Fibroblast of mammary gland (primary cell): Measurements from ENCODE around the gene DPEP2.

Source experiments
- DNase-seq: peaks from one replicate; pipeline ENCODE4 v3.0.0-alpha.2; 2010; ENCODE audit warnings: low read depth
- H3K4me3 ChIP-seq: 2 replicates; pipeline ENCODE4 v1.5.1; 2011; ENCODE audit warnings: low read depth, mild to moderate bottlenecking, low read length, moderate library complexity; ENCODE audit not compliant: control insufficient read depth
- TF ChIP-seq, protein P1 (sequence below): conservative IDR thresholded peaks from 2 replicates; pipeline ENCODE4 v1.5.1; 2011; ENCODE audit warnings: low read depth, low read length, inconsistent platforms; ENCODE audit not compliant: control insufficient read depth, insufficient read depth

The DPEP2 gene

GRCh38 chr16:67993207-67994039 is 5.9 kb downstream of the DPEP2 start:
- H3K4me3 ChIP-seq, result peak overlapping the region; percentile 12
- TF ChIP-seq, protein P1, sequence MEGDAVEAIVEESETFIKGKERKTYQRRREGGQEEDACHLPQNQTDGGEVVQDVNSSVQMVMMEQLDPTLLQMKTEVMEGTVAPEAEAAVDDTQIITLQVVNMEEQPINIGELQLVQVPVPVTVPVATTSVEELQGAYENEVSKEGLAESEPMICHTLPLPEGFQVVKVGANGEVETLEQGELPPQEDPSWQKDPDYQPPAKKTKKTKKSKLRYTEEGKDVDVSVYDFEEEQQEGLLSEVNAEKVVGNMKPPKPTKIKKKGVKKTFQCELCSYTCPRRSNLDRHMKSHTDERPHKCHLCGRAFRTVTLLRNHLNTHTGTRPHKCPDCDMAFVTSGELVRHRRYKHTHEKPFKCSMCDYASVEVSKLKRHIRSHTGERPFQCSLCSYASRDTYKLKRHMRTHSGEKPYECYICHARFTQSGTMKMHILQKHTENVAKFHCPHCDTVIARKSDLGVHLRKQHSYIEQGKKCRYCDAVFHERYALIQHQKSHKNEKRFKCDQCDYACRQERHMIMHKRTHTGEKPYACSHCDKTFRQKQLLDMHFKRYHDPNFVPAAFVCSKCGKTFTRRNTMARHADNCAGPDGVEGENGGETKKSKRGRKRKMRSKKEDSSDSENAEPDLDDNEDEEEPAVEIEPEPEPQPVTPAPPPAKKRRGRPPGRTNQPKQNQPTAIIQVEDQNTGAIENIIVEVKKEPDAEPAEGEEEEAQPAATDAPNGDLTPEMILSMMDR, result peak; percentile 64
- peak; percentile 62 for DNase-seq

DNA sequence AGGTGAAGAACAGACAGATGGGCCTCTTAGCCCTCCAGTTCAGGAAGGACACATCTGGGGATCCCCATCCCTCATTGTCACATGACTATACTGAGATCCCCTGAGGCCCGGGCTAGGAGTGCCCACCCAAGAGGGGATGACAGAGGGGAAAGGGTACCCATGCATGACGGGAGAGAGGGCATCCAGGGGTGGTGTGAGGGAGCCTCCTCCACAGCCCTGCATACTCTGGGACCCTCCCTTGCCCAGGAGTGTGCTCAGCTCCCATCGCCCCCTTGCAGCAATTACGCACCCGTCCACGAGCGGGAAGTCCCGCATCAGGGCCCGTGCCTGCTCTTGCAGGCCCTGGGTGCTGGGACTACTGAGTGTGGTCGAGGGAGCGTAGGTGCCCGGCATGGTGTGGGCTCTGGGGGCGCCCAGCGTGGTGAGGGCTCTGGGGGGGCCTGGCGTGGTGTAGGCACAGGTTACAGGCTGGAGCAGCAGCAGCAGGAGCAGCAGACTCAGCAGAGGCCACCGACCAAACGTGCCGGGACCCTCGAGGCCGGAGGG is 6.5 kb downstream of the DPEP2 start:
- no peak overlapping the region for H3K4me3 ChIP-seq
- no peak for DNase-seq
- TF ChIP-seq, protein P1, result no peak

DNA sequence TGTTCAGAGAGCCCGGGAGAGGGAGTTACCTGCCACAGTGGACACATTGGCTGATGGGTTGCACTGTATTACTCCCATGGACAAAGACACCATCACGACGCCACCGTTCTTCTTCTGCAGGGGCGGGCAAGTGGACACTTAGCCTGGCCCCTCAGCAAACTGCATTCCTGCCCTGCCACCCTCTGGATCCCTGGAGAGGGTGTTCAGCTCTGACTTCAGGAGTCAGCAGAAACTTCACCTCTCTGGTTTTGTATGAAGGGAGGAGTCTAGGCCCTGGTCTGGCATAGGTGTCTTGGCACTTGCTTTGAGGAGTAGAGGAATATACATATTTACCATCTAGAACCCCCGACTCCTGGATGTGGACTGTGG is 9.3 kb downstream of the DPEP2 start:
- no peak for DNase-seq
- H3K4me3 ChIP-seq, result no peak overlapping the region
- TF ChIP-seq, protein P1, result no peak

DNA sequence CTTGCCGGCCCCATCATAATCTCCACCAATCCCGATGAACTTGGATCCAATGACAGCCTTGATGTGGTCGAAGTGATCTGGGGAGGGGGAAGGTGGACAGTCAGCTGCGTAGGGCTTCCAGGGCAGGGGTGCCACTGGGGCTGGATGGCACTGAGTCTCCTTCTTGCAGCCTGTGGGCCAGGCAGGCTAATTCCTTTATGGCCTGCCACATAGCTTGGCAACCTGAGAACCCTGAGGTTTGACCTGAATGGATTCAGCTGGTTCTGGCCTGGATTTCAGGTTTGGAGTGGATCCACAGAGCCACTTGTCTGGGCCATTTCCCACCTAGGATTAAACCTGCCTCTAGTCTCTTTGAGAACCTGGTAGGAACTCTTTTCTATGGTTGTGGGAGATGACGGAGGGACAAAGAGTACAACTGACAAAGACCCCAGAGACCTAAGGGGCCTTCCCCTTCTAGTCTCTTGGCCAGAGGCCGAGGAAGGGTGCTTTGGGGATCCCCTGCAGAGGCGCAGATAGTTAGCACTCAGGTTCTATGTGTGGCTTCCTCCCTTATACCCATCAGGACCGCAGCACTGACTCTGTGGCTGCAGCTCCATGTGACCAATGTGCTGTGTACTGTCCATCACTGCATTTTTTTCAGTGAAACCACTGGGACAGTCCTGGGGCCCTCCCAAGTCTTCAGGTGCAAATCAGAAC is 9.8 kb downstream of the DPEP2 start:
- no peak for DNase-seq
- TF ChIP-seq, protein P1, result no peak
- H3K4me3 ChIP-seq, result no peak overlapping the region

DNA sequence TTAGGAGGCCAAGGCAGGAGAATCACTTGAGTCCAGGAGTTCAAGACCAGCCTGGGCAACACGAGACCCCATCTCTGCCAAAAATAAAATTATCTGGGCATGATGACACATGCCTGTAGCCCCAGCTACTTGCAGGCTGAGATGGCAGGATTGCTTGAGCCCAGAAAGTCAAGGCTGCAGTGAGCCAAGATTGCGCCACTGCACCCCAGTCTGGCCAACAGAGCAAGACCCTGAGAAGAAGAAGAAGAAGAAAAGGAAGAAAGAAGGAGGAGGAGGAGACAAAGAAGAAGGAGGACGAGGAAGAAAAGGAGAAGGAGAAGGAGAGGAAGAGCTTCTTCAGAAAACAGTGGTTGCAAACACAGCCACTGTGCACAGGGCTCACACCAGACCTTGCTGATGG is 10.6 kb downstream of the DPEP2 start:
- no peak for DNase-seq
- H3K4me3 ChIP-seq, result no peak overlapping the region
- TF ChIP-seq, protein P1, result no peak

- TF ChIP-seq, protein P1, result no peak
- no peak for DNase-seq
- H3K4me3 ChIP-seq, result no peak overlapping the region
Observed at GRCh38 chr16:67987460-67988160, 11.7 kb downstream of the DPEP2 start.
